Dedifferentiated amniotic fluid mesenchymal stem cell (primary cell): ENCODE measurements around the gene FAHD1.

Source experiments
- DNase-seq: peaks from one replicate; pipeline ENCODE4 v3.0.0-alpha.2; 2016; ENCODE audit errors: extremely low spot score

Gene FAHD1

GRCh38 chr16:1826691-1827573, at the start of gene FAHD1, which contains the start of gene HAGH:
FAHD1 (plus strand) TSS chr16:1827206; CDS start chr16:1827239, 33 bp downstream.
HAGH (minus strand) TSS chr16:1826825; CDS start chr16:1826787, 38 bp downstream.
- DNase-seq: peak; percentile 93

- no peak for DNase-seq
Observed at GRCh38 chr16:1777375-1778199, 49.4 kb upstream of the FAHD1 start.

DNA sequence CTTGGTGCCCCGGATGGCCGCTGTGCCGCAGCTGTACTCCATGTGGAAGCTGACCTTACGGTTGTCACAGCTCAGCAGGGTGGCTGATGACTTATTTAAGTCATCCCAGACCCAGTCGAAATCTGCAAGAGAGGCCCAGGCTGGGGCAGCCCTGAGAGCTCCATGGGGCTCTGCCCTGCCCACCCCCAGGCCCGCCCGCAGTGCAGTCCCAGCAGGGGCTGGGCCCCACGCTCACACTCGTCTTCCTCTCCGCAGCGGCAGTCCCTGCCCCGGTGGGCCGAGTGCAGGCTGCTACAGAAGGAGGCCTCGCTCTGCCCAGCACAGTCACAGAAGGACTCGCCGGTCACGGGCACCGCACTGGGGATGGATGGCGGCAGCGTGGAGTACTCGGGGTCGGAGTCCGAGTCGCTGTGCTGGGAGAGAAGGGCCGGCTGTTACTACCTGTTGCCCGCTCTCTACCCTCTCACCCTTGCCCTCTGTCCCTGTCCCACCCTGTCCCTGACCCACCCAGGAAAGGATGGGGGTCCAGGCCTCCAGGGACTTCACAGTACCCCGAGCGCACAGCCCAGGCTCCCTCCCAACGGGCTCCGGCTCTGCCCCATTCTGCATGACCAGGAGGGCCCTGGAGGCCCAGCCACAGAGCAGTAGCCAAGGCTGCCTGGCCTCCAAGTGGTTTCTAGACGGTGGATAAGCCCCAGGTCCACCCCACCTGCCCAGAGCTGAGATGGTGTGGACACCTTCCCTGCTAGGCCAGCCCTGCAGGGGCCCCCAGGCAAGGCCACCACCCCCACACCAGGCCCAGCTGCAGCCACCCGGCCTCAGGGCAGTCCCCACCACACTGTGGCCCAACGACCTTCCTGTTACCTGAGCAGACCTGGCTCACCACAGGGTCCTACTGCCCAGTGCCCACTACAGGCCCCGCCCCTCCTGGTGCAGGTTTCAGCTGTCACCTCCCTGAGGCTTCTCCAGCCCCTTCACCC, 48.5 kb upstream of the FAHD1 start:
- no peak for DNase-seq

DNA sequence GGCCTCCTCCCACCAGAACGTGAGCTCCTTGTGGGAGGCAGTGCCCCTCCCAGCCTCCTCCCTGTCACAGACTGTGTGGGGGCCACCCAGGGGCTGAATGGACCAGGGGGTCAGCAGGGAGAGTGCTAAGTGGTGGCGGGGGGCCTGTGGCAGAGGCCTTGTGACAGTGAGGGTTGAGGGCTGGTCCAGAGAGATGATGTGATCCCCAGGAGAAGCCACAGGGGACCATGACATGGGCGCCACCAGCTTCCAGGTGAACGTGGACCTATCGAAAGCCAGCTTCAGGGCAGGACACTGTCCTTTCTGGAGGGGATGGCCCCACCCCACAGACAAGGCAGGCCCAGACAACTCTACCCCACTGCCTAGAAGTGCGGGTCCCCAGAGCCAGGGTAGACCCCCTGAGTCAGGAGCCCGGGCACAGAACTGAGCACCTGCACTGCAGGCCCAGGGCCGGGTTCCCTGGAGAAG, 47.7 kb upstream of the FAHD1 start:
- no peak for DNase-seq

DNA sequence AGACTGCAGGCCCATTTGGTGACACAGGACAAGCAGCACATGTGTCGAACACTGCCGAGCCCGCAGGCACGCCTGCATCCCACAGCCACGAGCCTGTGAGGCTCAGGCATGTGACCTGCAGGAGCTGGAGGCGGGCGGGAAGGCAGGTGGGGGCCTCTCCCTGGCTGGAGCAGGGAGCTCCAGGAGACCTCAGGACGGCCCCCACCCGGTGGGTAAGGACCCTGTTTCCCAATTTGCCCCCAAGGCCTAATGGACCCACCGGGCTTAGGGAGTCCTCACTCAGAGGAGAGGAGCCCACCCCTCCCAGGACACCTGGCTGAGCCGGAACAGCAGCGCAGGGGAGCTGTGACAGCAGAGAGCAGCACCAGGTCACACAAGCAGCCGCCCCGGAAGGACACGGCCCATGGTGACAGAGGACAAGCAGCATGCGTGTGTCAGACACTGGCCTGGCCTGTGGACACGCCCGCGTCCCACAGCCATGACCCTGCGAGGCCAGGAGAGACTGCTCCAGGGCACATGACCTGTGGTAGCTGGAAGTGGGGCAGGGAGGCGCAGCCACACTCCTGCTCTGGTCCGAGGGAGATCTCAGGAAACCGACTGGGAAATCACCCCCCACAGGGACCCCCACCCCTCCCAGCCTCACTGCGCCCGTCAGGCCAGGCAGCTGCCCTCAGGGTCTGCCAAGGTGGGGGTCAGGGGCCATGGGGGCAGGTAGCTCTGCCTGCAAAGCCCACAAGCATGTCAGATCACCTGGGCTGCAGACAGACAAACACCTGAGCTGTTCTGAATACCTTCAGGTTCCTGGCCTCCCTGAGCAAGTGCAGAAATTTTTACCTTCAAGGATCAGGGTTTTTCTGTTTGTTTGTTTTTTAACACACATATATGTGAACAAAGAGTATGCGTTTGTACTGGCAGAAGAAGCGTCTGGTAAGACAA, 47.0 kb upstream of the FAHD1 start:
- no peak for DNase-seq

DNA sequence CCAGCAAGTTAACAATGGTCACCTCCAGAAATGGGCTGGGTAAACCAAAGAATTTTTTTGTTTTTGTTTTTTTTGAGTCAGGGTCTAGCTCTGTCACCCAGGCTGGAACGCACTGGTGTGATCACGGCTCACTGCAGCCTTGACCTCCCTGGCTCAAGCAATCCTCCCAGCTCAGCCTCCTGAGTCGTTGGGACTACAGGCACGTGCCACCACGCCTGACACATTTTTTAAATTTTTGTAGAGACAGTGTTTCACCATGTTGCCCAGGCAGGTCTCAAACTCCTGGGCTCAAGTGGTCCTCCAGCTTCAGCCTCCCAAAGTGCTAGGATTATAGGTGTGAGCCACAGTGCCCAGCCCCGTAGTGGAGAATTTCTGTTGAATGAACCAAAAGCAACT, 46.3 kb upstream of the FAHD1 start:
- no peak for DNase-seq

DNA sequence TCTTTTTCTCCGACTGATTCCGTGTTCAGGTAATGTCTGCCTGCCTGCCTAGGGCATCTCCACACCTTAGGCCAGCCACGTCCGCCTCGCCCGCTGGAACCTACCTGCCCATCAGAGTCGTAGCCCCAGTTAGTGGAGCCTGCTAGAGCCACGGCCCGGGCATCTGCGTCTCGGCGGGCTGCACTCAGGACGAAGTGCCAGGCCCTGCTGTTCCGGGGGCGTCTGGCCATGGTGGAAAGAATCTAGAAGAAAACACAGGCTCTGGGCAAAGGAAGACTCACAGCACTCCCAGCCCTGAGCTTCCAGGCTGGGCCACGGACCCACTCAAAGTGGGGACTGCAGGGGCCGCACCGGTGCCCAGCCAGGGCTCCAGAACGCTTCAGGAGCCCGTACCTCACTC, 45.8 kb upstream of the FAHD1 start:
- no peak for DNase-seq

DNA sequence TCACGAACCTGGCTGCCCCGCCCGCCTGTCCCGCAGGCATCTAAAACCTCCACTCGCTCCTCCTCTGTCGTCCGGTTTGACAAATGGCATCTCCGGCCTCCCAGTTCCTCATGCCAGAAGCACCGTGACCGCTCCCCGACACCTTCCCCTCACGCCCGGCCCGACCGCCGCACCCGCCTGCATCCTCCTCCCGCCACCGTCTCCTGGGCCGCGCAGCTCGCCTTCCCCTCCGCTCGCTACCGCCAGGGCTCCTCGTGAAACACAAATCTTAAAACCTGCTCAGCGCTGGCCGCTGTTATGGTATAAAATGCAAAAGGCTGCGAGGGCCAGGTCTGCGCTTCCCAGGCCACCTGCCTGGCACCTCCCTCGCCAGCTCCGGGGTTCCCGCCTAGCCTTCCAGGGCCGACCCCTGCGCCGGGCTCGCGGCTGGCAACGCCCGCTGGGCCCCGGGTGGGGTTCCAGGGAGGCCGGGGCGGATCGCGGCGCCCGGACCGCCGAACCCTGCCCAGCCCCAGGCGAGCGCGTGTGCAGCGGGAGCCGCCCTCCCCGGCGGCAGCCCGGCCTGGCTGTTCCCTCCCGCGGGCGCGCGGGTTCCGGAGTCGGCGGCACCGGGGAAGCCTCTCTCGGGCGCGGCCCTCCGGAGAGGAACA, 45.1 kb upstream of the FAHD1 start:
- no peak for DNase-seq

- peak; percentile 100 for DNase-seq
Observed at GRCh38 chr16:1782408-1783264, 44.4 kb upstream of the FAHD1 start, which contains the start of the genes NUBP2 and SPSB3. NUBP2 (plus strand) TSS chr16:1782960; CDS start chr16:1783021, 61 bp downstream. SPSB3 (minus strand) TSS chr16:1782571; CDS start chr16:1781483, 1,088 bp downstream.

- DNase-seq: no peak
Observed at GRCh38 chr16:1784977-1785845, 41.8 kb upstream of the FAHD1 start.

GRCh38 chr16:1785846-1786170, 41.2 kb upstream of the FAHD1 start:
- no peak for DNase-seq

- DNase-seq: no peak
Observed at GRCh38 chr16:1786242-1787055, 40.6 kb upstream of the FAHD1 start.

DNA sequence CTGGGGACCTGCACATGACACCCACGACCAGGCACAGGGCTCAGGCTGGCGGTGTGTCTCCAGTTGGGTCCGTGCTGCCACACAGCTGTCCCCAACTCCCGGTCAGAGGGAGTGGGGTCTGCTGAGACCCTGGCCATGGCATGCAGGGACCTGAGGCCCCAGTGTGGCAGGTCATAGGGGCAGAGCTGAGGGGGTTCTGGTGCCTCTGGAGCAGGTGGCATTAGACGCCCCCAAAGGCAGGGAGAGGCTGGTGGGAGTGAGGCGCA, 40.0 kb upstream of the FAHD1 start:
- no peak for DNase-seq

DNA sequence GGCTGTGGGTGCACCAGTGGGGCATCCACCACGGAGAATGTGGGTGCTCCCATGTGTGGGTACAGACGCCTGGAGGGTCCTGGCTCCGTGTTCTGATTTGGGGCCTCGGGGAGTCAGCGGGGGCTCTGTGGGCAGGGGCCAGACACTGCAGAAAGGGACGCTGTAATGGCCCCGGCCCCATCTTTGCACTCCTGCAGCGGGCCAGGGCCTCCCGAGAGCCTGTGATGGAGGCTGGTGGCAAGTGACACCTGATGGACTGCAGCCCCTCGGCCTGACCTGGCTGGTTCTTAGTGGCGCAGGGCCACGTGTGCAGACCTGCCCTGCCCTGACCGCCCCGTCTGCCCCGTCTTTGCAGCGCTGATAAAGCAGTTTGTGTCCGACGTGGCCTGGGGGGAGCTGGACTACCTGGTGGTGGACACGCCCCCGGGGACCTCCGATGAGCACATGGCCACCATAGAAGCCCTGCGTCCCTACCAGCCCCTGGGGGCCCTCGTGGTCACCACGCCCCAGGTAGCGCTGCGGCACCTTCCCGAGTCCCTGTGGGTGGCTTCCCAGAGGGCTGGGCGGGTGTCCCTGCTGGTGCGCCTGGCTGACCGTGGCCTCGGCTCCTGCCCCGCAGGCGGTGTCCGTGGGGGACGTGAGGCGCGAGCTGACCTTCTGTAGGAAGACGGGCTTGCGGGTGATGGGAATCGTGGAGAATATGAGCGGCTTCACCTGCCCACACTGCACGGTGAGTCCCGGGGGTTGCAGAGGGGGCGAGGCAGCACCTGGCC, 39.5 kb upstream of the FAHD1 start:
- DNase-seq: no peak

GRCh38 chr16:1788095-1788707, 38.8 kb upstream of the FAHD1 start:
- DNase-seq: no peak

DNA sequence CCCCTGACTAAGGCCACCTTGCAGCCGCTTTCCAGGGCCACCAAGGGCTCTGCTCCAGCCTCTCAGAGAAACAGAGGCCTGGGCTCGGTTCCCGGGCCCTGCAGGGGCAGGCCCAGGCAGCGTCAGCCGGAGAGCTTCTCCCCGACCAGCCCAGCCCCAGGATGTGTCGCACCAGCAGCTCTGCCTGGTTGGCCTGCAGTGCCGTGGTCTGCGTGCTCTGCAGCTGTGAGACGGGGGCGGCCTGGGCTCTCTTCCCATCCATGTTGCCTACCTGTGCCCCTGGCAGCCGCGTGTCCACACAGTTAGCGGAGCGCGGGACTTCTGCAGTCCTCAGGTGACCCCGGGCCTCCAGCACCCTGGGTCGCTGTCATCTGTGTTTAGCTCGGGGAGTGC, 38.3 kb upstream of the FAHD1 start:
- no peak for DNase-seq
